C4-2B (cell line): Measurements from ENCODE around the gene SCGB1A1.

Experiments
- ZFX ChIP-seq: fragments of 450-650 bp; IDR thresholded peaks from 2 replicates; pipeline ENCODE4 v1.6.1; 2017
- TF ChIP-seq, protein P1 (sequence below): fragments of 450-650 bp; conservative IDR thresholded peaks from 2 replicates; pipeline ENCODE4 v1.5.1; 2017; ENCODE audit warnings: mild to moderate bottlenecking

DNA sequence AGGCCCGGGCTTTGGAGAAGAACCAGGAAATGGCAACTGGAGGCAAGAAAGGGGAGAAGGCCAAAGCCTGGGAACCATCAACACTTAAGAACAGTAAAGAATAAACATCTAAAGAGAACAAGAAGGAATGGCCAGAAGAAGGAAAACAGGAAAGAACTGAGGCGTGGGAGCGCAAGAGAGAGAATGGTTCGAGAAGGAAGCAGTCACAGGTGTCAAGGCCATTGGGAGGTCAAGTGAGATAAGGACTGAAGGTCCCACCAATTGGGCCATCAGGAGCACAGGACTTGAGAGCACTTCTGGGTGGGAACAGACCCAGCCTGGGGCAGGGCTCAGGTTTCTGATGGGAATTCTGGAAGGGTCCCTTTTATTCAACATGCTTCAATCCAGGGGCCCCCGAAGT lies 697 bp upstream of the SCGB1A1 start:
- TF ChIP-seq, protein P1, sequence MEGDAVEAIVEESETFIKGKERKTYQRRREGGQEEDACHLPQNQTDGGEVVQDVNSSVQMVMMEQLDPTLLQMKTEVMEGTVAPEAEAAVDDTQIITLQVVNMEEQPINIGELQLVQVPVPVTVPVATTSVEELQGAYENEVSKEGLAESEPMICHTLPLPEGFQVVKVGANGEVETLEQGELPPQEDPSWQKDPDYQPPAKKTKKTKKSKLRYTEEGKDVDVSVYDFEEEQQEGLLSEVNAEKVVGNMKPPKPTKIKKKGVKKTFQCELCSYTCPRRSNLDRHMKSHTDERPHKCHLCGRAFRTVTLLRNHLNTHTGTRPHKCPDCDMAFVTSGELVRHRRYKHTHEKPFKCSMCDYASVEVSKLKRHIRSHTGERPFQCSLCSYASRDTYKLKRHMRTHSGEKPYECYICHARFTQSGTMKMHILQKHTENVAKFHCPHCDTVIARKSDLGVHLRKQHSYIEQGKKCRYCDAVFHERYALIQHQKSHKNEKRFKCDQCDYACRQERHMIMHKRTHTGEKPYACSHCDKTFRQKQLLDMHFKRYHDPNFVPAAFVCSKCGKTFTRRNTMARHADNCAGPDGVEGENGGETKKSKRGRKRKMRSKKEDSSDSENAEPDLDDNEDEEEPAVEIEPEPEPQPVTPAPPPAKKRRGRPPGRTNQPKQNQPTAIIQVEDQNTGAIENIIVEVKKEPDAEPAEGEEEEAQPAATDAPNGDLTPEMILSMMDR: no peak
- no peak for TF ChIP-seq ZFX
